SK-N-SH (cell line): ENCODE measurements around the gene RNF168. TPM values are rescaled to one million over a fixed set of nuclear protein-coding genes. Genes with fewer than 3 reads are reported as not detected.
"Not testable (repeated sequence)": the region's sequence is repeated elsewhere in the genome, so short reads cannot be mapped to it uniquely, and the experiment has no call there.

Source experiments
- CTCF ChIA-PET: fragments of 300-600, 350-600 bp; formaldehyde crosslinking; extraction: SDS; loops from one replicate; lab custom pipeline; 2021; lab: Yijun Ruan, JAX
- POLR2A ChIA-PET: fragments of 350-600 bp; sonication (Branson Sonifier 250); formaldehyde crosslinking; extraction: SDS; loops from one replicate; lab custom pipeline; 2020; ENCODE audit warnings: antibody characterized with exemption, inconsistent platforms; lab: Yijun Ruan, JAX
- DNase-seq: peaks from one replicate; pipeline ENCODE4 v3.0.0; 2012
- H2AFZ ChIP-seq: fragments of 200-600 bp; sonication (generic); 2 replicates; pipeline ENCODE4 v1.8.1; 2016; ENCODE audit warnings: antibody characterized with exemption, mild to moderate bottlenecking, low read depth
- H3F3A ChIP-seq: fragments of 200-600 bp; sonication (generic); replicated peaks from 2 replicates; pipeline ENCODE3; 2016; ENCODE audit warnings: antibody characterized with exemption, mild to moderate bottlenecking; ENCODE audit not compliant: insufficient read depth
- H3K27ac ChIP-seq, 2 experiments: fragments of 200-500 bp in 1 of 2; fragments of 200-600 bp in 1 of 2; sonication (Bioruptor generic) in 1 of 2; sonication (generic), shearing (Covaris generic) in 1 of 2; 2 replicates each; pipeline versions ENCODE4 v1.5.1 to v1.6.1; 2014 to 2016; ENCODE audit warnings: low read depth in 2 of 2, inconsistent platforms in 1 of 2, low read length in 1 of 2, mild to moderate bottlenecking in 1 of 2, mixed read lengths in 1 of 2
- H3K27me3 ChIP-seq: fragments of 200-600 bp; sonication (generic), shearing (Covaris generic); 2 replicates; pipeline ENCODE4 v1.6.1; 2016; ENCODE audit warnings: mixed run types; ENCODE audit not compliant: insufficient read depth
- H3K36me3 ChIP-seq, 2 experiments: fragments of 200-500 bp in 1 of 2; fragments of 200-600 bp in 1 of 2; sonication (Bioruptor generic) in 1 of 2; sonication (generic) in 1 of 2; replicated peaks in 1 of 2; 2 replicates each; pipeline versions ENCODE3 to v1.5.1; 2014 to 2016; ENCODE audit warnings: low read length in 1 of 2, mild to moderate bottlenecking in 1 of 2; ENCODE audit not compliant: insufficient read depth in 2 of 2, control insufficient read depth in 1 of 2
- H3K4me1 ChIP-seq, 2 experiments: fragments of 200-500 bp in 1 of 2; fragments of 200-600 bp in 1 of 2; sonication (Bioruptor generic) in 1 of 2; sonication (generic), shearing (Covaris generic) in 1 of 2; 2 replicates each; pipeline versions ENCODE4 v1.5.1 to v1.6.1; 2014 to 2016; ENCODE audit warnings: low read depth in 1 of 2, low read length in 1 of 2, mixed run types in 1 of 2; ENCODE audit not compliant: insufficient read depth in 2 of 2, control insufficient read depth in 1 of 2
- H3K4me2 ChIP-seq: fragments of 200-600 bp; sonication (generic), shearing (Covaris generic); 2 replicates; pipeline ENCODE4 v1.6.1; 2017; ENCODE audit warnings: mixed run types
- H3K4me3 ChIP-seq, 2 experiments: fragments of 200-500 bp in 1 of 2; fragments of 200-600 bp in 1 of 2; sonication (Bioruptor generic) in 1 of 2; sonication (generic), shearing (Covaris generic) in 1 of 2; 2 replicates each; pipeline versions ENCODE4 v1.5.1 to v1.8.1; 2014 to 2016; ENCODE audit warnings: low read depth in 2 of 2, inconsistent platforms in 1 of 2, low read length in 1 of 2, mild to moderate bottlenecking in 1 of 2, mixed read lengths in 1 of 2, moderate library complexity in 1 of 2
- H3K79me2 ChIP-seq: fragments of 200-600 bp; sonication (generic); 2 replicates; pipeline ENCODE4 v1.8.1; 2017; ENCODE audit warnings: mild to moderate bottlenecking; ENCODE audit not compliant: insufficient read depth
- H3K9ac ChIP-seq: fragments of 200-600 bp; sonication (generic); 2 replicates; pipeline ENCODE4 v1.6.1; 2017; ENCODE audit warnings: mixed run types
- H3K9me2 ChIP-seq: fragments of 200-600 bp; sonication (generic); 2 replicates; pipeline ENCODE4 v1.6.1; 2017; ENCODE audit warnings: mixed run types
- H3K9me3 ChIP-seq: fragments of 200-600 bp; sonication (generic); 2 replicates; pipeline ENCODE4 v1.6.1; 2017; ENCODE audit warnings: mixed run types, mild to moderate bottlenecking, moderate library complexity
- H4K20me1 ChIP-seq: fragments of 200-600 bp; sonication (generic); 2 replicates; pipeline ENCODE4 v1.6.1; 2017; ENCODE audit warnings: mild to moderate bottlenecking, mixed run types; ENCODE audit not compliant: insufficient read depth
- CHD2 ChIP-seq: fragments of 150-350 bp; IDR thresholded peaks from 2 replicates; pipeline ENCODE4 v1.6.1; 2018; ENCODE audit warnings: low read length; ENCODE audit not compliant: partially characterized antibody
- ELF1 ChIP-seq: IDR thresholded peaks from 2 replicates; pipeline ENCODE4 v1.4.0; 2012
- EZH2phosphoT487 ChIP-seq: fragments of 200-600 bp; sonication (generic); IDR thresholded peaks from 2 replicates; pipeline ENCODE4 v1.6.1; 2017; ENCODE audit warnings: low read depth, mixed run types, mild to moderate bottlenecking, antibody characterized with exemption, moderate library complexity, borderline replicate concordance
- FOXM1 ChIP-seq: IDR thresholded peaks from 2 replicates; pipeline ENCODE4 v1.4.0; 2012; ENCODE audit warnings: low read depth, mild to moderate bottlenecking
- GATA2 ChIP-seq: sonication (generic); formaldehyde crosslinking; IDR thresholded peaks from 2 replicates; pipeline ENCODE4 v1.5.0; 2020; ENCODE audit warnings: mild to moderate bottlenecking, missing genetic modification reagents
- IRF3 ChIP-seq: fragments of 150-350 bp; IDR thresholded peaks from 2 replicates; pipeline ENCODE4 v1.6.1; 2016; ENCODE audit warnings: mild to moderate bottlenecking, low read depth, low read length
- MAX ChIP-seq: IDR thresholded peaks from 2 replicates; pipeline ENCODE4 v1.4.0; 2012; ENCODE audit warnings: low read depth
- NFIC ChIP-seq: IDR thresholded peaks from 2 replicates; pipeline ENCODE4 v1.4.0; 2012; ENCODE audit warnings: borderline replicate concordance
- RCOR1 ChIP-seq: fragments of 150-350 bp; IDR thresholded peaks from 2 replicates; pipeline ENCODE4 v1.6.1; 2017; ENCODE audit warnings: antibody characterized with exemption, low read length
- RFX5 ChIP-seq: IDR thresholded peaks from 2 replicates; pipeline ENCODE4 v1.6.1; 2012; ENCODE audit warnings: mild to moderate bottlenecking, improper control_type of control experiment, low read length
- RXRA ChIP-seq: IDR thresholded peaks from 2 replicates; pipeline ENCODE4 v1.4.0; 2012; ENCODE audit warnings: low read depth, mild to moderate bottlenecking, borderline replicate concordance
- TCF12 ChIP-seq: IDR thresholded peaks from 2 replicates; pipeline ENCODE4 v1.4.0; 2012
- TEAD4 ChIP-seq: IDR thresholded peaks from 2 replicates; pipeline ENCODE4 v1.4.0; 2012; ENCODE audit warnings: mild to moderate bottlenecking, borderline replicate concordance; ENCODE audit not compliant: insufficient read depth
- USF2 ChIP-seq: fragments of 150-350 bp; IDR thresholded peaks from 2 replicates; pipeline ENCODE4 v1.6.1; 2017; ENCODE audit warnings: antibody characterized with exemption, low read length, low read depth, borderline replicate concordance
- WGBS: methylation state at CpG from one replicate; pipeline ENCODE4 v1.1.6; 2017; ENCODE audit warnings: low lambda C conversion rate; 5-methylcytosine and 5-hydroxymethylcytosine counted together
- polyA plus RNA-seq, 3 experiments: library from polyadenylated mRNA; depleted of rRNA; stranded (reverse); fragments of >200 nt; gene quantifications; 2 replicates each; pipeline ENCODE4 v1.2.3, GENCODE V29; 2012
- TF ChIP-seq, protein P1 (sequence below): IDR thresholded peaks from 2 replicates; pipeline ENCODE4 v1.4.0; 2012; ENCODE audit warnings: low read depth, borderline replicate concordance

Gene RNF168
- polyA plus RNA-seq, 1 of the 3 experiments (the other 2 are of a cell fraction): 1.9 TPM

DNA sequence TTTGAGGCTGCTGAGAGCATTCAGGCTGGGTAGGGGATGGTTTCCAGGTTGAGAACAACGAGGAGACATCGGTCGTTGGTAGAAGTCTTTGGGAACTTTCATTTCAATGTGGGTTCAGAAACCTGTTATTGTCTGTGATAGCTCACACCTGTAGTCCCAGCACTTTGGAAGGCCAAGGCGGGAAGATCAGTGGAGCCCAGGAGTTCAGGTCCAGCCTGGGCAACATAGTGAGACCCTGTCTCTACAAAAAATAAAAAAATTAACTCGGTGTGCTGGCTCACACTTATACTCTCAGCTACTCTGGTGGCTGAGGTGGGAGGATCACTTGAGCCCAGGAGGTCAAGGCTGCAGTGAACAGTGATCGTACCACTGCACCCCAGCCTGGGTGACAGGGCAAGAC lies 988 bp upstream of the RNF168 start:
- 96% methylated on average over 6 of the region's 6 CpGs for WGBS
- Histone ChIP-seq H3K4me2 (no peak overlapping the region), H3K36me3 (no peaks in the 10 kb centered on the region), H3K79me2 (peaks cover 39% of the 10 kb centered on the region), H3K9ac (no peak overlapping the region), H3K27ac (no peak overlapping the region), H3F3A (peaks cover 22% of the 10 kb centered on the region), H3K9me2 (no peaks in the 10 kb centered on the region), H3K4me1 (peaks cover 0 to 4% of the 10 kb centered on the region in 2 experiments; a peak in 1 of 4 replicates), H3K9me3 (0 out of 2 replicates have a peak, but pooled peaks cover 8% of the 10 kb centered on the region), H3K4me3 (no peak overlapping the region), H3K27me3 (no peaks in the 10 kb centered on the region), H2AFZ (peak overlapping the region; percentile 94; the same call in 1 of the 2 replicates), H4K20me1 (peaks cover 29% of the 10 kb centered on the region)
- POLR2A ChIA-PET: interaction anchor here (1.7 kb wide), 1 partner anchor 24 kb away, joined by 4 read pairs; no protein-coding TSS in a partner anchor
- no peak for DNase-seq
- TF ChIP-seq TEAD4: no peak
- TF ChIP-seq, protein P1, sequence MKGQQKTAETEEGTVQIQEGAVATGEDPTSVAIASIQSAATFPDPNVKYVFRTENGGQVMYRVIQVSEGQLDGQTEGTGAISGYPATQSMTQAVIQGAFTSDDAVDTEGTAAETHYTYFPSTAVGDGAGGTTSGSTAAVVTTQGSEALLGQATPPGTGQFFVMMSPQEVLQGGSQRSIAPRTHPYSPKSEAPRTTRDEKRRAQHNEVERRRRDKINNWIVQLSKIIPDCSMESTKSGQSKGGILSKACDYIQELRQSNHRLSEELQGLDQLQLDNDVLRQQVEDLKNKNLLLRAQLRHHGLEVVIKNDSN: no peak
- TF ChIP-seq RXRA: no peak
- TF ChIP-seq ELF1: no peak
- no peak for TF ChIP-seq NFIC
- TF ChIP-seq CHD2: no peak
- TF ChIP-seq RCOR1: no peak
- no peak for TF ChIP-seq FOXM1
- no peak for TF ChIP-seq MAX
- CTCF ChIA-PET: interaction anchor here (0.6 to 1.6 kb wide), 5 partner anchors 13 to 213 kb away, joined by 3 to 10 read pairs (median 3); no protein-coding TSS in a partner anchor

DNA sequence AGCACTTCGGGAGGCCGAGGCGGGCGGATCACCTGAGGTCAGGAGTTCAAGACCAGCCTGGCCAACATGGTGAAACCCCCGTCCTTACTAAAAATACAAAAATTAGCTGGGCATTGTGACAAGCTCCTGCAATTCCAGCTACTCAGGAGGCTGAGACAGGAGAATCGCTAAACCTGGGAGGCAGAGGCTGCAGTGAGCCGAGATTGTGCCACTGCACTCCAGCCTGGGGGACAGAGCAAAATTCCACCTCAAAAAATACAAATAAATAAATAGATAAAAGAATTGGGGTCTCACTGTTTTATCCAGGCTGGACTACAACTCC lies 470 bp upstream of the RNF168 start:
- not testable (repeated sequence) for DNase-seq, H3K4me1 ChIP-seq, H3K36me3 ChIP-seq, H3K27me3 ChIP-seq, H3K9me2 ChIP-seq, H3K9ac ChIP-seq, H3K9me3 ChIP-seq
- H2AFZ ChIP-seq: peak overlapping the region; percentile 94
- H3F3A ChIP-seq: peaks cover 22% of the 10 kb centered on the region
- peak overlapping the region; percentile 77 to 99 for H3K4me3 ChIP-seq
- 46% methylated on average over 7 of the region's 7 CpGs for whole genome bisulfite sequencing
- H3K4me2 ChIP-seq: 0 out of 2 replicates have a peak overlapping the region, but pooled peaks have one; percentile 84
- CTCF ChIA-PET: interaction anchor here (0.6 to 1.6 kb wide), 5 partner anchors 14 to 212 kb away, joined by 3 to 10 read pairs (median 3); no protein-coding TSS in a partner anchor
- POLR2A ChIA-PET: interaction anchor here (1.7 kb wide), 1 partner anchor 25 kb away, joined by 4 read pairs; no protein-coding TSS in a partner anchor
- H4K20me1 ChIP-seq: peaks cover 32% of the 10 kb centered on the region
- H3K27ac ChIP-seq: peak overlapping the region; percentile 43 to 94; a peak in 3 of 4 replicates
- peaks cover 44% of the 10 kb centered on the region for H3K79me2 ChIP-seq

DNA sequence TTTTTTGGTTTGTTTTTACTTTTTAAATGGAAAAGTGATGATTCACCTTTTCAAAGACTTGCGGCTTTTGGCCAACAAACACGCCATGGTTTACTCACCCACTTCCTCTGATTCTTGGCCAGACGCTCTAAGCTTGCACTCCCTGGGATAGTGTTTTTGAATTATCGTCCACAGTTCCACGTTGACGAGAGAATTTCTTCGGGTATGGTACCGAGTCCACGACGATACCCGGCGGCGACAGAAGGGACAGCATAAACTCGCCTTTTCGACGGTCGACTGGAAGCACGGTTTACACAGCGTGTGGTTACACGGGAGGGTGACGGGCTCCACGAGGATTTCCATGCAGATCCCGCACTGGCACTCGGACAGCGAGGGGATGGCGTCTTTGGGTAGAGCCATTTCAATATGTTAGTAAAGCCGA lies 783 bp downstream of the RNF168 start:
- Histone ChIP-seq H3K36me3 (no peaks in the 10 kb centered on the region), H3K9me2 (no peaks in the 10 kb centered on the region), H3F3A (peaks cover 22% of the 10 kb centered on the region), H3K9me3 (0 out of 2 replicates have a peak, but pooled peaks cover 8% of the 10 kb centered on the region), H2AFZ (peak overlapping the region; percentile 75), H3K4me2 (peak overlapping the region; percentile 84), H3K4me1 (peaks cover 0 to 4% of the 10 kb centered on the region in 2 experiments; a peak in 1 of 4 replicates), H4K20me1 (peaks cover 41% of the 10 kb centered on the region), H3K79me2 (peaks cover 57% of the 10 kb centered on the region), H3K4me3 (peak overlapping the region; percentile 77 to 99), H3K9ac (peak overlapping the region; percentile 96), H3K27ac (peak overlapping the region; percentile 91 to 94), H3K27me3 (no peaks in the 10 kb centered on the region)
- peak; percentile 62 for DNase-seq
- WGBS: under 1% methylated on average over 27 of the region's 27 CpGs
- ChIA-PET POLR2A (interaction anchor here (1.2 to 1.7 kb wide), 2 partner anchors 26 to 70 kb away, joined by 3 to 4 read pairs; partner anchors contain the start of gene UBXN7), CTCF (interaction anchor here (1.3 kb wide), 1 partner anchor 151 kb away, joined by 3 read pairs; no protein-coding TSS in a partner anchor)
- peak; percentile 56 for TF ChIP-seq TCF12
- peak; percentile 63 for TF ChIP-seq MAX
- TF ChIP-seq, protein P1: no peak
- TF ChIP-seq USF2: no peak
- TF ChIP-seq EZH2phosphoT487: no peak
- TF ChIP-seq IRF3: no peak
- TF ChIP-seq RFX5: no peak
- TF ChIP-seq CHD2: no peak
- TF ChIP-seq GATA2 (CRISPR knock-in tag): no peak
